Stimulated activated CD4-positive, alpha-beta T cell treated with anti-CD3 and anti-CD28 coated beads, Interleukin-12 subunit alpha, Interleukin-12 subunit beta, amount 100 ng/mL, for 48 hours (primary cell): Measurements from ENCODE around the gene NDST4.

Experiments
- DNase-seq, 3 donors: peaks; one replicate each; pipeline ENCODE4 v3.0.0-alpha.2; 2020; ENCODE audit warnings: low read depth in 2 of 3, low spot score in 1 of 3

NDST4 gene

DNA sequence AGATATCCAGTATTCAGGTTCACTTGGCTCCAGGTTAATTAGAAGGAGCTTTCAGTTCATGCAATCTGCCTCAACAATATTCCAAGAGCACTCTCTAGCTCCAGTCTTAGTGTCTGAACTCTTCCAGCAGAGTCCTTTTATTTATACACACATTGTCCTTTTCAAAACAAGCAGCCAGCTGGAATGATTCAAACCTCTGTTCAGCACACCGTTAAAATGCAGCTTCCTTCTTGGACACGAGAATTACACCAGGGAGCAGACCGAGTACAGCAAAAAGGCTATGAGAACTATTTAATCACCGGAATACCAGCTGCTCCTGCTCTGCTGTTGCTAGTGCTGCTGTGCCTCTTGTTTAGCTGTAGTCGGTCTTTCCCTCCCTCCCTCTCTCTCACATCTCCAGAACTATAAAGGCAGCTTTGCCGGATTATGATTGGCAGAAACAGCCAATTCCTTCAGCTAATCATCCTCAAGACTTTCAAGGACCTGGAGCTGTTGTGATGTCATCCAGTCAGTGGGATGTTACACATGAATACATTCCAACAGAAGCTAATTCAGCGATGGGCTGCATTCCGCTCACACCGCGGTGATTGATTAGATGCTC, at the start of gene NDST4:
TSS of gene NDST4 (minus strand) at position 115 of the 601 bp plus-strand sequence. CDS start 36,584 bp downstream, outside the sequence.
- DNase-seq, result no peak

DNA sequence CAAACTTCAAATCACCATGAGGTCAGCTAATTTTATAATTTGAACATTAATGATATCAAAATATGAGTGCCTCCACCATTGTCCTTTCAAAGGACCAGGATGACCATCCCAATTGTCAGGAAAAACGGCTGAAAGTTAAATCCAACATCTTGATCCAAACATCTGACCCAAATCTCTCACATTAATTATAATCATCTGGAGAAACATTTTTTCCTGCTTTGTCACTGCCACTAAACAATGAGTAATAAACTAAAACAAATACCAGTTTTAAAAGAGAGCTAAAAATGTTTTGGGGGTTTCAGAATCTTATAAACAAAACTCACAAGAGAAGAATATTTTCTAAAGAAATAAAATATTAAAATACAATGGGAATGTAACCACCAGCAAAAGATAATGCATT, 45.7 kb upstream of the NDST4 start:
- no peak for DNase-seq

DNA sequence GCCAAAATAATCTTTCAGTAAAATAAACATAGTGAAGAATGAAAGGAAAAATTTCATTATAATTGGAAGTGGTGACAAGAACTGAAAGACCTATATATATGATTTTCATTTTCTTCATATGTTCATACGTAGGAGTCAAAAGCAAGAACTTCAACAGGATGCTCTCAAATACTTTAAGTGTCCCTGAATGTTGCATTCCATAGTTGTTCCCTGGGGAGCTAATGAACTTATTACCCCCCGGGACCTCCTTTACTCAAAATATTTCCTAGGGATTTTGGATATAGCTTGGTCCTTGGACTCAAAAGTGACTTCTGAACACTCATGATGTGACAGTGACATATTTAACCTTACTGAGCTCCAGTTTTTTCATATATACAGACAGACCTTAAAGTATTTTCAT, 44.9 kb upstream of the NDST4 start:
- DNase-seq, result no peak

- no peak for DNase-seq
Observed at GRCh38 chr4:115154826-115155225, 41.4 kb upstream of the NDST4 start.

GRCh38 chr4:115152965-115153364, 39.5 kb upstream of the NDST4 start:
- no peak for DNase-seq

- no peak for DNase-seq
Observed at GRCh38 chr4:115152081-115152480, 38.7 kb upstream of the NDST4 start.

- DNase-seq, result no peak
Observed at GRCh38 chr4:115149106-115149505, 35.7 kb upstream of the NDST4 start.

- DNase-seq, result no peak
Observed at GRCh38 chr4:115145393-115146160, 32.2 kb upstream of the NDST4 start.

DNA sequence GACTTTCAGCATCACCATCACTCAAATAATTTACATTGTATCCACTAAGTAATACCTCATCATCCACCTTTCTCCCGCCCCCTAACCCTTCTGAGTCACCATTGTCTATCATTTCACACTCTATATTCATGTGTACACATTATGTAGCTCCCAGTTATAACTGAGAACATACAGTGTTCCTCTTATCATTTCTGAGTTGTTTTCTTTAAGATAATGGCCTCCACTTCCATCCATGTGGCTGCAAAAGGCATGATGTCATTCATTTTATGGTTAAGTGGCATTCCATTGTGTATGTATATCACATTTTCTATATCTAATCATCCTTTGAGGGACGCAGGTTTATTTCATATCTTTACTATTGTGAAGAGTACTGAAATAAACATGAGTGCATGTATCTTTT, 14.6 kb upstream of the NDST4 start:
- no peak for DNase-seq

GRCh38 chr4:115126491-115126890, 13.1 kb upstream of the NDST4 start:
- no peak for DNase-seq

GRCh38 chr4:115121351-115122043, 8.1 kb upstream of the NDST4 start:
- no peak for DNase-seq

- DNase-seq, result no peak
Observed at GRCh38 chr4:115119804-115120352, 6.5 kb upstream of the NDST4 start.

DNA sequence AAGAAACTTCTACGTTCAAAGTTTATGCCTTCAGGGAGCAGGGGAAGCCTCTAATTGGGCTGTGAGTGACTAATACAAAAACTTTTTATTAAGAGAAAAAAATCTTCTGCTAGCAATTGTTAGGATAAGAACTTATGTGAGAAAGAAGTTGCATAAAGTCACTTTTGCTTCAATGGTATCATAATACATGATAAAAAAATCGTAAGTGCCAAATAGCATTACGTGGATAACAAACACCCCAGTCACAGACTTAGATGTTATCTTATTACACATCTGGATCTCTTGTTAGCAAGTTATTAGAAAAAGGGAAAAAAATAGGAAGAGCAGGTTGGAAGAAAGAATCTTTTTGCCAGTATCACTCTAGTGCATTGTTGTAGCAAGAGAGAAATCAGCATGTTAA, 4.2 kb upstream of the NDST4 start:
- no peak for DNase-seq

DNA sequence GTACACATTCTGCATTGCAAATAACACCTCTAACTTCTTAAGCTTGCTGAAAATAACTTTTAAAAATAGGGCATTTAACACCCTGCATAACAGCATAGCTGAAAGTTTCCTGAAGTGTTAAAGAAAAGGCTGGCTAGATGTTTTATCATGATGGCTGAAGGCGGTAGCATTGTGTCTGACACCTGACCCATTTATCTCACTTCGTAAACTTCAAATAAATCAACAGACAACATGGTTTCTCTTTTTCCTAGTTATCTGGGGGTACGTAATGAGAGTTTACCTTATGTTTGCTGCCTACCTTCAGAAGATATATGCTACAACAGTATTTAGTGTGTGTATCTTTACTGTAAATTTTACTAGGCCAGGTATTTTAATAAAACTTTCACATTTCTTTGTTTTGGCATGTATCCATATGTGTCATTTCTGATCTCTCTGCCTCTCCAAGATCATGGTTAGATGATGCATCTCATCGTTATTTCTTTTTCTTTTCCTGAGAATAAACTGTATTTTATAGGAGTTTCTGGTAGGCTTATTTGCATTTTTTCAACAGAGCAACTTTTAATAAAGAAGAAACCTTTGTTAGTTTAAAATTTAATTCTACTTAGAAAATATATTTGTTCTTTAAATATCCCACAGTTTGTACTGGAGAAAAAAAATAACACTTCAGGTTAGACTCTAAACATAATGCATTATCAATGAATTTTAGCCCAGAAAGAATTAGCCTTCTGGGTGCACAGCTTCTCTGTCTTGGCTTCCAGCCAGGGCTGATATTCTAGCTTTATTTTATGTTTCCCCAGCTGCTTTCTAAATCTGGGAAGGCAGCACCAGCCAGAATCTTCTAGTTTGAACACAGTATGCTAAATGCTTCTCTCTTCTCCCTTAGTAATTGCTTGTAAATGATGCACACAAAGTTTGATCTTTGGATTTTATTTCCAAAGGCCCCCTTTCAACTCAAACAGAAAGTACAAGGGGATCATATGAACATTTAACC, 2.9 kb downstream of the NDST4 start:
- no peak for DNase-seq

DNA sequence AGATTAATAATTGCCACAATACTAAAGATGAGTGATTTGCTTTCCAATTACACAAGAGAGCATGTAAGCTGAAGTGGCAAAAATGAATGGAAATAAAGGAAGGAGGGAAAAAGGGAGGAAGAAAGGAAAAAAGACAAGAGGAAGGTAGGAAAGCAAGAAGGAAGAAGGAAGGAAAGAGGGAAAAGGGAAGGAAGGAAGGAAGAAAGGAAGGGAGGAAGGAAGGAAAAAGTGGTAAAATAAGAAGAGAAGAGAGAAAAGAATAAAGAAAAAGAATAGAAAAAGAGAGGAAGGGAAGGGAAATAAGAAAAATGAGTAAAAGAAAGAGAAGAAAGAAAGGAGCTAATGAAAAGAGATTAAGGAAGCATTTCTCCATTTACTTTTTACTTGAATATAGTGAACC, 4.6 kb downstream of the NDST4 start:
- DNase-seq, result no peak

DNA sequence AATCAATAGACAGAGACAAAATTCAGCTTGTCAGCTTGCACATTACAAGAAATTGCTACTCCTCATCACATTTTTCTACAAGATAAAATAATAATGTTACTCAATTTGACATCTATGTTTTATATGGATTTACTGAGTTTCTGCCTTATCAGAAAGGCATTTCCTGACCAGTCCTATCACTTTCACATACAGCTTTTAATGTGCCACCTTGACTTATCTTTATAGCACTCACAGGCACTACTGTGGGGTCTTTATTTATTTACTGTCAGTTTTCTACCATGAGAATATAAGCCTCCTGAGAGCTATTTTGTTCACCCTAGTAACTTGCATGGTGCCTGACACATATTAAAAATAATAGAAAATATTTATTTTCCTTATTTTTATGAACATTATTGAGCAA, 6.0 kb downstream of the NDST4 start:
- no peak for DNase-seq

DNA sequence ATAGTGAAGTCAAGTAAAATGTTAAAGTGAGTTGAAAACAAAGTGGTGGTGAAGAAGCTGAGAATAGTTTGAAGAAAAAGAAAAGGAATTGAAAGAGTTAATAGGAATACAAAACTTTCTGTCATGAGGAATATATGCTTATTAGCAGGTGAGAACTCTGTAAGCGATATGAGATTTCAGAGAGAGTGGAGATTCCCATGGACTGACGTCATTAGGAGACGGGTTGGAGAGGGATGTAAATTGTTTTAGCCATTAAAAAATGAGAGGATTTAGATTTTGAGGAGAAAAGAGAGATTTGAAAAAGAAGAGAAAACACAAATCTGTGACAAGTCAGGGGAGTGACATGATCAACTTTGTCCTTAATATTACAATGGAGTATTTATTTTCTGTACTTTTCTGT, 11.7 kb downstream of the NDST4 start:
- no peak for DNase-seq

- no peak for DNase-seq
Observed at GRCh38 chr4:115090483-115091075, 22.8 kb downstream of the NDST4 start.

GRCh38 chr4:115082633-115083032, 30.8 kb downstream of the NDST4 start:
- DNase-seq, result no peak

DNA sequence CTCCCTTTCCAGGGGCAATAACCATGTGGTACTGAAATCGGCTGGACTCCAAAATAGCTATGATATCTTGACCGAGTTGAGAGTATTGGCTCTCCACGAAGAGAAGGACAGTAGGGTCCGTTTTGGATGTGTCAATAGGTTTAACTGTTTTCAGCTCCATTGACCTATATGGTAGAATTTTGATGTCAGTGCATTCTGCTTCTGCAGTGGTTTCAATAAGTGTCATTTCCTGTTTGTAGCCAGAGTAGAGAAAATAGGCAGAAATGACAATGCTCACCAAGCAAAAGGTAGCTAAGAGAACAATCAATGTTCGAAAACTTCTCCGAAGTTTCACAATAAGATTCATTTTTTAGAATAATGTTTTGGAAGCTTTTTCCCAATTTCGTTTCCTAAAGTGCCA, 36.7 kb downstream of the NDST4 start:
- no peak for DNase-seq
